ENCODE measurements around the gene C9orf152. TPM values are rescaled to one million over a fixed set of nuclear protein-coding genes. Genes with fewer than 3 reads are reported as not detected.

The C9orf152 gene
- total RNA-seq, 1 experiment from 2014 or later, result not detected

DNA sequence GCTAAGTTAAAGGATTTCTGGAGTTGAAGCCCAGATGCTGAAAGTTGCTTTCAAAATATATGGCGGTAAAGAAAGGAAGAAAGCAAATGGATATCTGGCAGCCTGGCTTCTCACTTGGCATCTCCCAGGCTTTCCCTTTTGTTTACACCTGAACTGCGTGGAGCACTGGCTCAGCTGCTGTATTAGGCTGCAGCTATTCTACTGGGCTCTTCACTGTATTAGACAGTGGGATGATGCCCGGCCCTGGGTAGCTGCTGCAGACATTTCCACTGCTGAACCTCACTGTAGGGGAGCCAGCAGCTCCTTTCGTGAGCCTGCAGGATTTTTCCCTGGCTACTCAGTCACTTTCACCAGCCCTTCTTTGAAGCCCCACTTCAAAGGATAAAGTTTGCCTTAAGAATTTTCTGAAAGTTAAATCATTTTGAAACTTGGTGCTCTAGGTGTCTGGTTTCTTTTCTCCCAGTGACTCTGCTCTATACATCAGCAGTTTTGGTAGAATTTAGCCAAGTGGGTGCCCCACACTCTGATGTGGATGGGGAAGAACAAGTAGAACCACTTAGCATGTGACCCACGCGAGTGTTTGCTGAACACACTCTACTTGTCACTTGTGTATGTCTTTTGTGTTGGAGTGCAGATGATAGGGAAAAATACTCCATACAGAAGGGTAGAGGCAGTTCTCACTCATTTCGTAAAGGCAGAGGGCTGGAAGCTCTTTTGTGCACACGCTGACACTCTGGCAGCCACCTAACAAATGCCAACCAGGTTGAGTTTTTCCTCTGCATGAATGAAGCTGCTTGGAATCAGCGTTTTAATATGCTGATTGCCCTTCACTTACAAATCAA, 49.9 kb downstream of the C9orf152 start:
- peaks cover 11% of the 10 kb centered on the region; the same call in 1 of the 2 replicates for H3K36me3 Mint-ChIP-seq
- H3K4me1 Mint-ChIP-seq, result peaks cover 22% of the 10 kb centered on the region
- ChIA-PET CTCF (interaction anchor here (0.8 to 1.5 kb wide), 2 partner anchors 15 to 254 kb away, joined by 3 to 4 read pairs; no protein-coding TSS in a partner anchor), POLR2A (no interaction called here)
- peak; percentile 49 for ATAC-seq
- DNase-seq (ENCODE audit: low spot score), result no peak
- H3K9me3 Mint-ChIP-seq, result no peaks in the 10 kb centered on the region
- H3K27me3 Mint-ChIP-seq (ENCODE audit: low read depth), result peaks cover 9% of the 10 kb centered on the region; the same call in 1 of the 2 replicates
- H3K4me3 Mint-ChIP-seq, result no peak overlapping the region
- TF ChIP-seq CBFB (CRISPR knock-in tag; IDR thresholded peaks at IDR 0.05; ENCODE audit: low read depth) (no peak), OVOL2 (CRISPR knock-in tag; IDR thresholded peaks at IDR 0.05; ENCODE audit: borderline replicate concordance) (no peak), RELA (CRISPR knock-in tag; IDR thresholded peaks at IDR 0.05; ENCODE audit: borderline replicate concordance) (no peak), ZNF232 (CRISPR knock-in tag; IDR thresholded peaks at IDR 0.05) (no peak), ZNF219 (CRISPR knock-in tag; IDR thresholded peaks at IDR 0.05; ENCODE audit: borderline replicate concordance) (no peak), MXD4 (CRISPR knock-in tag; IDR thresholded peaks at IDR 0.05; ENCODE audit: borderline replicate concordance) (no peak), TEAD1 (CRISPR knock-in tag; IDR thresholded peaks at IDR 0.05) (no peak), TP53 (CRISPR knock-in tag; IDR thresholded peaks at IDR 0.05) (no peak)
- TF ChIP-seq, protein P1, sequence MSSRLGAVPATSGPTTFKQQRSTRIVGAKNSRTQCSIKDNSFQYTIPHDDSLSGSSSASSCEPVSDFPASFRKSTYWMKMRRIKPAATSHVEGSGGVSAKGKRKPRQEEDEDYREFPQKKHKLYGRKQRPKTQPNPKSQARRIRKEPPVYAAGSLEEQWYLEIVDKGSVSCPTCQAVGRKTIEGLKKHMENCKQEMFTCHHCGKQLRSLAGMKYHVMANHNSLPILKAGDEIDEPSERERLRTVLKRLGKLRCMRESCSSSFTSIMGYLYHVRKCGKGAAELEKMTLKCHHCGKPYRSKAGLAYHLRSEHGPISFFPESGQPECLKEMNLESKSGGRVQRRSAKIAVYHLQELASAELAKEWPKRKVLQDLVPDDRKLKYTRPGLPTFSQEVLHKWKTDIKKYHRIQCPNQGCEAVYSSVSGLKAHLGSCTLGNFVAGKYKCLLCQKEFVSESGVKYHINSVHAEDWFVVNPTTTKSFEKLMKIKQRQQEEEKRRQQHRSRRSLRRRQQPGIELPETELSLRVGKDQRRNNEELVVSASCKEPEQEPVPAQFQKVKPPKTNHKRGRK (CRISPR knock-in tag; IDR thresholded peaks at IDR 0.05; ENCODE audit: borderline replicate concordance), result no peak
- TF ChIP-seq, protein P2, sequence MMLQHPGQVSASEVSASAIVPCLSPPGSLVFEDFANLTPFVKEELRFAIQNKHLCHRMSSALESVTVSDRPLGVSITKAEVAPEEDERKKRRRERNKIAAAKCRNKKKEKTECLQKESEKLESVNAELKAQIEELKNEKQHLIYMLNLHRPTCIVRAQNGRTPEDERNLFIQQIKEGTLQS (CRISPR knock-in tag; conservative IDR thresholded peaks at IDR 0.05), result no peak
- TF ChIP-seq, protein P3, sequence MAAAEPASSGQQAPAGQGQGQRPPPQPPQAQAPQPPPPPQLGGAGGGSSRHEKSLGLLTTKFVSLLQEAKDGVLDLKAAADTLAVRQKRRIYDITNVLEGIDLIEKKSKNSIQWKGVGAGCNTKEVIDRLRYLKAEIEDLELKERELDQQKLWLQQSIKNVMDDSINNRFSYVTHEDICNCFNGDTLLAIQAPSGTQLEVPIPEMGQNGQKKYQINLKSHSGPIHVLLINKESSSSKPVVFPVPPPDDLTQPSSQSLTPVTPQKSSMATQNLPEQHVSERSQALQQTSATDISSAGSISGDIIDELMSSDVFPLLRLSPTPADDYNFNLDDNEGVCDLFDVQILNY (CRISPR knock-in tag; IDR thresholded peaks at IDR 0.05), result no peak
- TF ChIP-seq, protein P4, sequence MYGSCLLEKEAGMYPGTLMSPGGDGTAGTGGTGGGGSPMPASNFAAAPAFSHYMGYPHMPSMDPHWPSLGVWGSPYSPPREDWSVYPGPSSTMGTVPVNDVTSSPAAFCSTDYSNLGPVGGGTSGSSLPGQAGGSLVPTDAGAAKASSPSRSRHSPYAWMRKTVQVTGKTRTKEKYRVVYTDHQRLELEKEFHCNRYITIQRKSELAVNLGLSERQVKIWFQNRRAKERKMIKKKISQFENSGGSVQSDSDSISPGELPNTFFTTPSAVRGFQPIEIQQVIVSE (CRISPR knock-in tag; IDR thresholded peaks at IDR 0.05; ENCODE audit: borderline replicate concordance), result no peak
- TF ChIP-seq, protein P5, sequence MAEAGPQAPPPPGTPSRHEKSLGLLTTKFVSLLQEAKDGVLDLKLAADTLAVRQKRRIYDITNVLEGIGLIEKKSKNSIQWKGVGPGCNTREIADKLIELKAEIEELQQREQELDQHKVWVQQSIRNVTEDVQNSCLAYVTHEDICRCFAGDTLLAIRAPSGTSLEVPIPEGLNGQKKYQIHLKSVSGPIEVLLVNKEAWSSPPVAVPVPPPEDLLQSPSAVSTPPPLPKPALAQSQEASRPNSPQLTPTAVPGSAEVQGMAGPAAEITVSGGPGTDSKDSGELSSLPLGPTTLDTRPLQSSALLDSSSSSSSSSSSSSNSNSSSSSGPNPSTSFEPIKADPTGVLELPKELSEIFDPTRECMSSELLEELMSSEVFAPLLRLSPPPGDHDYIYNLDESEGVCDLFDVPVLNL (CRISPR knock-in tag; IDR thresholded peaks at IDR 0.05; ENCODE audit: borderline replicate concordance, low read depth), result no peak
- TF ChIP-seq, protein P6, sequence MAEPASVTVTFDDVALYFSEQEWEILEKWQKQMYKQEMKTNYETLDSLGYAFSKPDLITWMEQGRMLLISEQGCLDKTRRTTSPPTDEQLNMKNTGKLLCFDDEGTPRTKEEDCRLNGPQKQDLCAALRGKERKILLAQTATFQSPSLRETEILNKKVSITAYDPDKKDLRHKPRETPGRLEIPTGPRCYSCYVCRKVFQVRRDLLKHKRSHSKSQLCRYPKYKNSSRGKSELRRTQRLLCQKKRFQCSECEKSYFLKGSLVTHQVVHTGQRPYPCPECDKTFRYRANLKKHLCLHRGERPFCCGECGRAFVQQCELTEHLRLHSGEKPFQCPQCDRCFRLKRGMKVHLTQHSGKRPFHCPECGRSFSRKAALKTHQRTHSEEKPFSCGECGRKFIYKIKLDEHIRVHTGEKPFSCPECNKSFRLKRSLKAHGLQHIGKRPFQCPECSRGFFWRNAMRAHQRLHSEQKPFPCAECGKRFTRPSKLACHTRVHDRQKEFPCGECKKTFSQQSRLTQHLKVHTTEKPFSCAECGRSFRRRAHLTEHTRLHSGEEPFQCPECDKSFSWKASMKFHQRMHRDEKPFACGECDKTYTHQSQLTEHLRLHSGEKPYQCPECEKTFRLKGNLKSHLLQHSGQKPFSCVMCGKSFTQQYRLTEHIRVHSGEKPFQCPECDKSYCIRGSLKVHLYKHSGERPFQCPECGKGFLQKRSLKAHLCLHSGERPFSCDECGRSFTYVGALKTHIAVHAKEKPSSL (CRISPR knock-in tag; conservative IDR thresholded peaks at IDR 0.05), result no peak
- peak overlapping the region; percentile 59; the same call in 1 of the 2 replicates for H3K27ac Mint-ChIP-seq

DNA sequence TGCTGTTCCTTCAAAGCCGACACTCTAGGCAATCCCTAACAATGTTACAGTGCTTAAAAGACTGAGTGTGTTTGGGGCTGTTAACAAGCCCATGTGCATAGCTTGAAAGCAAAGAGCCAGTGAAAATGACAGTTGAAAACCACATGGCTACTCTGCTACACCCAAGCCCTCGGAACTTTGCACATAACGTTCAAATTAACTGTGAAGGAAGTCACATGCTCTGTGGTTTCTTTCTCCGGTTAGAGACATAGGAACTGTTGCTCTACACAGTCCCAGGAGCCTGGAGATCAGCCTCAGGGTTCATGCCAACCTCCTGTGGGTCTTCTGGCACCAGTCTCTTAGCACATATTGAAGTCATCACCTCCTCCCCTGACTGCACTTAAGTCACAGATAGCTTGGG, 51.1 kb downstream of the C9orf152 start:
- CTCF ChIA-PET, result interaction anchor here (0.6 kb wide), 1 partner anchor 314 kb away, joined by 5 read pairs; no protein-coding TSS in a partner anchor
- TF ChIP-seq RORB (CRISPR knock-in tag; IDR thresholded peaks at IDR 0.05), result no peak
- TF ChIP-seq, protein P7, sequence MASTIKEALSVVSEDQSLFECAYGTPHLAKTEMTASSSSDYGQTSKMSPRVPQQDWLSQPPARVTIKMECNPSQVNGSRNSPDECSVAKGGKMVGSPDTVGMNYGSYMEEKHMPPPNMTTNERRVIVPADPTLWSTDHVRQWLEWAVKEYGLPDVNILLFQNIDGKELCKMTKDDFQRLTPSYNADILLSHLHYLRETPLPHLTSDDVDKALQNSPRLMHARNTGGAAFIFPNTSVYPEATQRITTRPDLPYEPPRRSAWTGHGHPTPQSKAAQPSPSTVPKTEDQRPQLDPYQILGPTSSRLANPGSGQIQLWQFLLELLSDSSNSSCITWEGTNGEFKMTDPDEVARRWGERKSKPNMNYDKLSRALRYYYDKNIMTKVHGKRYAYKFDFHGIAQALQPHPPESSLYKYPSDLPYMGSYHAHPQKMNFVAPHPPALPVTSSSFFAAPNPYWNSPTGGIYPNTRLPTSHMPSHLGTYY (CRISPR knock-in tag; IDR thresholded peaks at IDR 0.05), result no peak
- TF ChIP-seq, protein P8, sequence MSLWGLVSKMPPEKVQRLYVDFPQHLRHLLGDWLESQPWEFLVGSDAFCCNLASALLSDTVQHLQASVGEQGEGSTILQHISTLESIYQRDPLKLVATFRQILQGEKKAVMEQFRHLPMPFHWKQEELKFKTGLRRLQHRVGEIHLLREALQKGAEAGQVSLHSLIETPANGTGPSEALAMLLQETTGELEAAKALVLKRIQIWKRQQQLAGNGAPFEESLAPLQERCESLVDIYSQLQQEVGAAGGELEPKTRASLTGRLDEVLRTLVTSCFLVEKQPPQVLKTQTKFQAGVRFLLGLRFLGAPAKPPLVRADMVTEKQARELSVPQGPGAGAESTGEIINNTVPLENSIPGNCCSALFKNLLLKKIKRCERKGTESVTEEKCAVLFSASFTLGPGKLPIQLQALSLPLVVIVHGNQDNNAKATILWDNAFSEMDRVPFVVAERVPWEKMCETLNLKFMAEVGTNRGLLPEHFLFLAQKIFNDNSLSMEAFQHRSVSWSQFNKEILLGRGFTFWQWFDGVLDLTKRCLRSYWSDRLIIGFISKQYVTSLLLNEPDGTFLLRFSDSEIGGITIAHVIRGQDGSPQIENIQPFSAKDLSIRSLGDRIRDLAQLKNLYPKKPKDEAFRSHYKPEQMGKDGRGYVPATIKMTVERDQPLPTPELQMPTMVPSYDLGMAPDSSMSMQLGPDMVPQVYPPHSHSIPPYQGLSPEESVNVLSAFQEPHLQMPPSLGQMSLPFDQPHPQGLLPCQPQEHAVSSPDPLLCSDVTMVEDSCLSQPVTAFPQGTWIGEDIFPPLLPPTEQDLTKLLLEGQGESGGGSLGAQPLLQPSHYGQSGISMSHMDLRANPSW (CRISPR knock-in tag; conservative IDR thresholded peaks at IDR 0.05; ENCODE audit: low read depth), result no peak
- TF ChIP-seq NR1H2 (CRISPR knock-in tag; IDR thresholded peaks at IDR 0.05), result no peak
- TF ChIP-seq, protein P9, sequence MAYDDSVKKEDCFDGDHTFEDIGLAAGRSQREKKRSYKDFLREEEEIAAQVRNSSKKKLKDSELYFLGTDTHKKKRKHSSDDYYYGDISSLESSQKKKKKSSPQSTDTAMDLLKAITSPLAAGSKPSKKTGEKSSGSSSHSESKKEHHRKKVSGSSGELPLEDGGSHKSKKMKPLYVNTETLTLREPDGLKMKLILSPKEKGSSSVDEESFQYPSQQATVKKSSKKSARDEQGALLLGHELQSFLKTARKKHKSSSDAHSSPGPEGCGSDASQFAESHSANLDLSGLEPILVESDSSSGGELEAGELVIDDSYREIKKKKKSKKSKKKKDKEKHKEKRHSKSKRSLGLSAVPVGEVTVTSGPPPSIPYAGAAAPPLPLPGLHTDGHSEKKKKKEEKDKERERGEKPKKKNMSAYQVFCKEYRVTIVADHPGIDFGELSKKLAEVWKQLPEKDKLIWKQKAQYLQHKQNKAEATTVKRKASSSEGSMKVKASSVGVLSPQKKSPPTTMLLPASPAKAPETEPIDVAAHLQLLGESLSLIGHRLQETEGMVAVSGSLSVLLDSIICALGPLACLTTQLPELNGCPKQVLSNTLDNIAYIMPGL (CRISPR knock-in tag; IDR thresholded peaks at IDR 0.05), result no peak

More for the DNA sequence above, 51.1 kb downstream of the C9orf152 start:
- Mint-ChIP-seq H3K27ac (no peak overlapping the region), H3K4me1 (peaks cover 23% of the 10 kb centered on the region), H3K4me3 (no peak overlapping the region), H3K27me3 (ENCODE audit: low read depth) (peaks cover 9% of the 10 kb centered on the region; the same call in 1 of the 2 replicates), H3K36me3 (peaks cover 11% of the 10 kb centered on the region; the same call in 1 of the 2 replicates), H3K9me3 (no peaks in the 10 kb centered on the region)
- POLR2A ChIA-PET, result no interaction called here
- ATAC-seq (no peak), DNase-seq (ENCODE audit: low spot score) (no peak)
